ENCODE data around the gene RNF10. TPM values are rescaled to one million over a fixed set of nuclear protein-coding genes. Genes with fewer than 3 reads are reported as not detected.

RNF10 gene
- total RNA-seq, result 162 TPM

GRCh38 chr12:120534203-120534702, at the start of gene RNF10:
Gene RNF10 (plus strand): TSS chr12:120534356. CDS start chr12:120534812, 456 bp downstream.

GRCh38 chr12:120495731-120496412, 38.3 kb upstream of the RNF10 start, which contains the start of gene DYNLL1:
Gene DYNLL1 (plus strand): TSS chr12:120496113. CDS start chr12:120496422, 309 bp downstream.

GRCh38 chr12:120528861-120529525, 5.2 kb upstream of the RNF10 start, which contains the start of gene COQ5:
Gene COQ5 (minus strand): TSS chr12:120529158. CDS start chr12:120529141, 17 bp downstream.

GRCh38 chr12:120580787-120581723, 46.9 kb downstream of the RNF10 start, which contains the start of gene POP5:
Gene POP5 (minus strand): TSS chr12:120581402. CDS start chr12:120581362, 40 bp downstream.

Small RNA genes lying within 50 kb of the gene (small RNA-seq; reads per million reads assigned to genes)
- not detected for gene RF00019 (ENCODE audit: low replicate concordance)

Other genes starting within 250 kb of the RNF10 start
- under 0.01 TPM for gene RNU4-2, start 242.5 kb upstream of the RNF10 start, total RNA-seq
- gene RNU4-1, start 241.1 kb upstream of the RNF10 start, total RNA-seq, result under 0.01 TPM
- 2.2 TPM for gene SIRT4, start 232.0 kb upstream of the RNF10 start, total RNA-seq
- not detected for gene PLA2G1B, start 206.6 kb upstream of the RNF10 start, total RNA-seq
- gene MSI1, start 165.2 kb upstream of the RNF10 start, total RNA-seq, result 15.0 TPM
- 329 TPM for gene COX6A1, start 96.2 kb upstream of the RNF10 start, total RNA-seq
- 9.7 TPM for gene TRIAP1, start 88.0 kb upstream of the RNF10 start, total RNA-seq
- 30.0 TPM for gene GATC, start 87.9 kb upstream of the RNF10 start, total RNA-seq
- 93.9 TPM for gene SRSF9, start 64.6 kb upstream of the RNF10 start, total RNA-seq
- 231 TPM for gene DYNLL1, start 38.2 kb upstream of the RNF10 start, total RNA-seq
- 16.6 TPM for gene COQ5, start 5.2 kb upstream of the RNF10 start, total RNA-seq
- gene POP5, start 47.0 kb downstream of the RNF10 start, total RNA-seq, result 40.4 TPM
- 6.3 TPM for gene CABP1, start 106.3 kb downstream of the RNF10 start, total RNA-seq
- 44.8 TPM for gene MLEC, start 152.8 kb downstream of the RNF10 start, total RNA-seq
- gene UNC119B, start 176.1 kb downstream of the RNF10 start, total RNA-seq, result 16.0 TPM
- gene ACADS, start 191.5 kb downstream of the RNF10 start, total RNA-seq, result 5.3 TPM